ENCODE results near the gene ABLIM2.
A peak's percentile ranks its signal among the peaks of the same experiment; 100 is the strongest.

Gene ABLIM2

DNA sequence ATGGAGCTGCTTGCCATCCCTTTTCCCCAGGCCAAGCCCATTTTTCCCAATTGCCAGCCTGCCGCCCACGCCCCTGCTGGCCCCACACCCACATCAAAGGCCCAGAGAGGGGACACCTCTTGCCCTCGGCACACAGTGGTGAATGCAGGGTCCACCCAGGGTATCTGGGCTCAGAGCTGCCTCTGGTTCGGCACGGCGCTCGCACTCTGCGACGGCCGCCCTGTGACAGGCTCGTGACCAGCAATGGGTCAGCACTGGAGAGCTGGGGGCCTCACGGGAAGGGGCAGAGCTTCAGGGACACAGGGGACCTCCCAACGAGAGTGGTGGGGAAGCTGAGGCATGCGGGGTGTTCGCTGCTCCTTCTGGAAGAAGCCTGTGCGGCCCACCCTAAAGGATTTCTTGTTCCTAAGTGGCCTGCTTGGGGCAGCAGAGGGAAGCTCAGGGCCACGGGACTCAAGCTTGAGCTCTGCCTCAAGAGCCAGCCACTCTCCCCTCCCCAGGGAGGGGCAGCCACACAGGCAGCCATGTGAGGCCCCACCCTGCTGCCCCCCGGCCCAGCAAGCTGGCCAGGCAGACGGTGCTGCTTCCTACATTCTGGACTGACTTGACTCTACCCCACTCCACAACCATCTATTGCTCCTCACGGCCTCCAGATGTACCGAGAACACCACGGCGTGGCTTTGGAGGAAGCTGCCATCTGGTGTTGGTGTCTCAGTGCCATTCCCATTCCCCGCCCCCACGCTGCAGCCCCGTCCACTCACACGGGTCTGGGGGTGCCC is 73.7 kb downstream of the ABLIM2 start:
- no peak for DNase-seq (ENCODE audit: low spot score)

- DNase-seq (ENCODE audit: low spot score) = no peak
These were observed 74.5 kb downstream of the ABLIM2 start for GRCh38 chr4:8084031-8084660.

DNA sequence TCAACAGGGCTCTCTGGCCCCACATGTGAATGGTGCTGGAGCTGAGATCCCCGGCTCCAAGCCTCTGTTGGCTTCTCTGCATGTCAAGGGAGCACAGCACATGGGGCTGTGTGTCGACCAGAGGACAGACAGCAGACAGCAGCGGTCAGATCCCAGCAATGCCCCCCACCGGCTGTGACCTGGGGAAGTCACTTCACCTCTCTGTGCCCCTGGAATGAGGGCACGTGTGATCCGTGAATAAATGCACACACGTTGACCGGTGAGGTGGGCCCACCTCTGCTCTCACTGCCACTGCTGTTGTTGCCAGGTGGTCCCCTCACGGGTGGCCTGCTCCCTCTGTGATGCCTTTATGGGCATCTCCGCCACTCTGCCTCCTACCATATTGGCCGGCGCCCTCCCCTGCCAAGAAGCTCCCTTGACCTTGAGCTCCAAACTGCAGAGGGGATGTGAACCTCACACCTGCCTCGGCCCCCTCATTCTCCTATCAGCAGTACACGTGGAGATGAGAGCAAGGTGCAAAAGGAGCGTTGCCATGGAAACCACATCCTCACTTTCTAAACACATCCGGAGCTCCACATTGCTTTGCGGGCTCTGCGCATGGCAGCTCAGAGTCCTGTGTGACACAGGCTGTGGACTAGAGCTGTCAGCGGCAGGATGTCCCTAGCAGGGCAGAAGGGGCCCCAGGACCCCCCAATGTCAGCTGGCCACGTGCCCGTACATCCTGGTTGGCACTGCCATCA is 75.4 kb downstream of the ABLIM2 start:
- DNase-seq (ENCODE audit: low spot score) = no peak

DNA sequence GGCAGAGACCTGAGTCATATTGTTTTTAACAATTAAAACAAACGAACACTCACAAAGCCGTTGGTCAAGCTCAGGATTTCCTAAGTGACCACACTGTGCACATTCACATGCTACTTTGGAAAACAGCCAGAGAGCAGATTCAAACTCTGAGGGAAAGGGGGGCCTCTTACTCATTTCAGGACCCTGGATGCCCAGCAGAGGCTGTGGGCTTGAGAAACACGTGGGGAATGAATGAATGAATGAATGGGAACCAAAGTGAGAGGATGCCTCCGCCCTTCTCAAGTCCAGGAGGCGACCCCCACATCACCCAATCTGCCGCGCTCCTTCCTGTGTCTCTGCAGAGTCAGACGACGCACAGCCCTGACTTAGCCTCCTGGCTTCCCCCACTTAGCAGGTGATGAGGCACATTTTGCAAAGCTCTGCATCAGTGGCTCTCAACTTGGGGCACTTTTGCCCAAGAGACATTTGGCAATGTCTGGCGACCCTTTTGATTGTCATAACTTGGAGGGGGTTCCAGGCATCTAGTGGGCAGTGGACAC is 76.0 kb downstream of the ABLIM2 start:
- peak; percentile 58 for DNase-seq (ENCODE audit: low spot score)

DNA sequence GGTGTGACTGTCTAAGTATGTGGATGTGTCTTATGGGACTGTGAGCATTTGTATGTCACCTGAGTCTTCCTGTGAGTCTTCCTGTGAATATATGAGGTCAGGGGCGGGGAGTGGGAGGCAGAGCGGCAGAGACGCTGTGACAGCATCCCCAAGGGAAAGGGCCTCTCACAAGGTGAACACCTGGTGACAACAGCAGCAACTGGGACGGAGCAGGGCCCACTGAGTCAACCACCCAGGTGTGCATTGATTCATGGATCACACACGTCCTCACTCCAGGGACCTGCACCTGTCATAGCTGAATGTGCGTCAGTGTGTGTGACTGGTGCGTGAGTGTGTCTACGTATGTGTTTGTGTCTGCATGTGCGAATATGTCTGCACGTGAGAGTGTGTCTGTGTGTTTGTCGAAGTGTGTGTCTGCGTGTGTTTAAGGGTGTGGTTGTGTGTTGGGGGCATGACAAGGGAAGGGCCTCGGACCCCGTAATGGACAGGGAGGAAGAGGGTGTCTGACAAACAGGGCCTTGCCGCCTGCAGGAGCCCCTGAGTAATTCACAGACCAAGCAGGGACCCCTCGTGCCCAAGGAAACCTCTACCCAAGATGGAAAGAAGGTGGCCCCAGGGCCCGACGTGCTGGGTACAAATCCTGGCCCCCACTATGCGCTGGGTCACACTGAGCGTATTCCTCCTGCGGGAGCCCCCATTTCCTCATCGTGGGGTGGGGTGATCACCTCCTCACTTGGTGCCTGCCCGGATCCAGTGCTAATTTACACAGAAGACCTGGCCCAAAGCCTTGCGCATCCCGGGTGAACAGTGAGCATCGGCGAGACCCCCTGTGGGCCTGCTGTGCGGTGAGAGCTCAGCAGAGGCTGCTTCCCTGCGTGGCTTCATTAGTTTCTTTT is 76.7 kb downstream of the ABLIM2 start:
- DNase-seq (ENCODE audit: low spot score) = no peak

DNA sequence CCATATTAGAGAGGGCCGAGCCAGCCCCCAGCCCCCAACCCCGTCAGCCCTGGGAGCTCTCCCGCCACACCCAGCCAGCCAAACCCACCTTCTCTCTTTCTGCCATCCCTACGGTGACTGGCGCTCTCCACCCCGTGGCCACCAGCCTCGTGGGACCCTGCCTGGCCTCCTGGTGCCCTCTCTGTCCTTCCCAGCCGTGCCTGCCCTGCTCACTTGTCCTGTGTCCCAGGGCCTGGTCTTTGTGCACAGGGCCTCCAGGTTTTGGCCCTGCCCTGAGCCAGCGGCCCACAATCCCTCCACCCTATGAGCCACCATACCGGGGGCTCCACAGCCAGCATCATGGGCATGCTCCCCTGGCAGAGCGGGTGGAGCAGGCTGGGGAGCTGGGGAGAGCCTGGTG is 77.4 kb downstream of the ABLIM2 start:
- no peak for DNase-seq (ENCODE audit: low spot score)

DNA sequence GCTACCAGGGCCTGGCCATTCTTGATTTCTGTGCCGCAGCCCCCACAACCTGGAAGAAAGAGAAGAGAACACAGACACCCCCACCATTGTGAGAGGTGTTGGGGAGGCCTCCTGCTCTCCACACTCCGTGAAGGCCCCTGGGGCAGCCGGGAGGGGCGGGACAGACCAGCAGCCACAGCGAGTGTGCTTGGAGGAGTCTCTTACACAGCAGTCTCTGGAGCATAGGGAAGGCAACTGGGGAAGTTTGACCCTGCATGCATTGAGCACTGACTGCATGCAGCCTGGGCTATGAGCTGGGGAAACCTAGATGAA is 77.9 kb downstream of the ABLIM2 start:
- DNase-seq (ENCODE audit: low spot score) = no peak

- no peak for DNase-seq (ENCODE audit: low spot score)
These were observed 78.5 kb downstream of the ABLIM2 start for GRCh38 chr4:8079916-8080753.

DNA sequence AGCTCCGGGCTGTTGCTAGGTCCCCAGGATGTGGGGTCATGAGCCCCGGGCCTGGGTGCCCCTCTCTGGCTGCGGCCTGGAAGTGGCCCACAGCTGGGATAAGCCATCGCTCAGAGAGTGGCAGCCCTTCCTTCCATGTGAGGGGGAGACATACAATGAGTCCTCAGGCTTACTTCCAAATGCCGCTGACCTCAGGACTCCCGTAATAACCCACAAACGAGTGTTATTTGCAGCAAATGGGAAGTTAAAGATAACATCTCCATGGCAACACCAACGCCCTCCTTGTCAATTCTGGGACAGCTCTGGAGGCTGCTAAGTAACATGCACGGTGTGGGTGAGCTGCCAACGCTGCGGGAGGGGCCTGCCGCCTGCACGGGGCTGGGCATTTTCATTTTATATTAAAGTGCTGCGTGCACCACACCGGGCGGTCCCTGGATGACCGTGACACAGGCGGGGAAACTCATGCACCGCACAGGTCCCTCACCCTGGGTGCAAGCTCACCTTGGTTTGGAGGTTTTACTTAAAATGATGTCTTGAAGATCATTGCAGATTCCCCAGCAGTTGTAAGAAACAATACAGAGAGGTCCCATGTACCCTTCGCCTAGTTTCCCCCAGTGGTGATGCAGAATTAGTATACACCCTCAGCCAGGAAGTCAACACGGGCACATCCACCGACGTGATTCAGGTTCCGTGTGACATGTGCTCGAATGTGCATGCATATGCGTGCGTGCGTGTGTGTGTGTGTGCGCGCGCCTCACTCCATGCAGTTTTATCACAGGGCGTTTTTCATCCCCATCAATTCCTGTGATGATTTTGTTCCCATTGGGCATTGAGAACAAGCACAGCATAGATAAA is 79.4 kb downstream of the ABLIM2 start:
- no peak for DNase-seq (ENCODE audit: low spot score)

- no peak for DNase-seq (ENCODE audit: low spot score)
These were observed 80.0 kb downstream of the ABLIM2 start for GRCh38 chr4:8078610-8079015.

DNA sequence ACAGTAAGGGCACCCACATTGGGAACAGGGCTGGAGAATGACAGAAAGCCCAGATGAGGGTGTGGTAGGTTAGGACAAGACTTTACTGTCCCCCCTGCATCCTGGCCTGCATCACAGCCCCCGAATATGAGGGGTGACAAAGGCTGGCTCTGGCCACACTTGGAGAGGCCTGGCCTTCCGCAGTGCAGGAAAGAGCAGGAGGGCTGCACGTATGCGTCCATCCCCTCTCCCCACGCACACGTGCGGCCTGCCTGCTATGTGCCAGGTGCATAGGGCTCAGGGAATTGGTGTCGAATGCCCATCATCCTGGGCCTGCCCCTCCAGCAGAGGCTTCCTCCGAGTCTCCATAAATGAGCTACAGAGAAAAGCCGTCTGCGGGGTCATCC is 80.5 kb downstream of the ABLIM2 start:
- DNase-seq (ENCODE audit: low spot score) = no peak

GRCh38 chr4:8077181-8078108 is 81.2 kb downstream of the ABLIM2 start:
- no peak for DNase-seq (ENCODE audit: low spot score)

DNA sequence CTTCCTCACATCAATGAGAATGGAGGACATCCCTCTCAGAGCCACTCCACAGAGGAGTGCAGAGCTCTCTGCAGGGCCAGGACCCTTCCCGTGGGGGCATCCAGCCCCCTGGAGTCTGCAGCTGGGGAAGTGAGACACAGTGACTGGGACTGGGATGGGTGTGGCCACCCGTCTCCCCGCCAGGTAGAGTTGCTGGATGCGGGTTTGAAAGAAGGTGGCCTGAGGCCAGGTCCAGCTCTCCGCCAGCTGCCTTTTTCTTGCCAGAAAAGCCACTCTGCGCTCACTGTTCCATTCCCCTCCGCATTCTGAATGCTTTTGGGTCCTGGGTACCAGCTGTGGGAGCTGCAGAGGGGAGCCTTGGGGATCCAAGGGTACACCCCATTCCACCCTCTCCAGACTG is 82.6 kb downstream of the ABLIM2 start:
- DNase-seq (ENCODE audit: low spot score) = no peak

GRCh38 chr4:8073206-8073863 is 85.3 kb downstream of the ABLIM2 start:
- DNase-seq (ENCODE audit: low spot score) = no peak

DNA sequence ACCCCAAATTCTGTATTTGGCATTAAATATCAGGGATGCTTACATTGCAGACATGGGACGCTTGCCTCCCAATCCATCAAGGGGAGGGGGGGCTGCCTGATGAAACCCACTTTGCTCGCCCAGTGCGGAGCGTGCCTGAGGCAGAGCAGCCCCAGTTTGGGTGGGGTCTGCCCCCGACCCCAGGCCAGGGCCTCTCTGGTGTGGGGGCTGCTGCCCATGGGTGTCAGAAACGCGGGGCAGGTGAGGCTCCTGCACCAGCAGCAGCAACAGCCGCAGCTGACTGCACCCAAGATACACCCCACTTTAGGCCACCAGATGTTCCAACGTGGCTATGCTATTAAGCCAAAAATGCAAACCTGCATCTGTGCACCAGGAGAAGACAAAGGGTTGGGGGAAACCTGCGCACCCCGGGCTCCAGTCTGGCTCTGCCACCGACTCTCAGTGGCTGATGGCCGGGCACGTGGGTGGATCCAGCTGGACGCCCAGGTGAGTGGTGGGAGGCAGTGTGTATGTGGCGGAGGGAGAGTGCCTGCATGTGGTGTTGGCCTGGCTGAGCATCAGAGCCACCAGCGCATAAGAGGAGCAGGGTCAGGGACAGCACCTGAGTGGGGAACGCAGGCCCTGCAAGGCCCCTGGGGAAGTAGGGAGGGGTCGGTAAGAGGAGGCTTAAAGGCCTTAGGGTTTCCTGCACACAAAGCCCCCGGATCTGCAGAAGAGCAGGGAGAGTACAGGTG is 86.2 kb downstream of the ABLIM2 start:
- no peak for DNase-seq (ENCODE audit: low spot score)

GRCh38 chr4:8071766-8072165 is 86.8 kb downstream of the ABLIM2 start:
- DNase-seq (ENCODE audit: low spot score) = no peak

All from kidney capillary endothelial cell (primary cell).